Fibroblast of skin of left biceps (primary cell): ENCODE results near the gene TCF19.
"Not testable (repeated sequence)": the region's sequence is repeated elsewhere in the genome, so short reads cannot be mapped to it uniquely, and the experiment has no call there.

Experiments
- DNase-seq, 2 experiments: peaks; one replicate each; pipeline ENCODE4 v3.0.0-alpha.2; 2013; ENCODE audit warnings: low read depth in 2 of 2

TCF19 gene

GRCh38 chr6:31161216-31162126, 3.1 kb downstream of the TCF19 start:
- DNase-seq, result no peak

GRCh38 chr6:31162463-31163165, 4.2 kb downstream of the TCF19 start:
- DNase-seq, result no peak

GRCh38 chr6:31163922-31164321, 5.5 kb downstream of the TCF19 start:
- DNase-seq, result no peak

- DNase-seq, result not testable (repeated sequence)
Observed at GRCh38 chr6:31164475-31165063, 6.2 kb downstream of the TCF19 start.

- not testable (repeated sequence) for DNase-seq
Observed at GRCh38 chr6:31165064-31165832, 6.9 kb downstream of the TCF19 start.

GRCh38 chr6:31165986-31166385, 7.6 kb downstream of the TCF19 start:
- DNase-seq, result no peak

- DNase-seq, result no peak
Observed at GRCh38 chr6:31168606-31169005, 10.2 kb downstream of the TCF19 start.

- DNase-seq, result no peak
Observed at GRCh38 chr6:31169123-31169857, 10.9 kb downstream of the TCF19 start.

GRCh38 chr6:31169858-31170599, 11.6 kb downstream of the TCF19 start:
- DNase-seq, result not testable (repeated sequence)

- DNase-seq, result no peak
Observed at GRCh38 chr6:31170600-31170881, 12.2 kb downstream of the TCF19 start, which contains the start of gene POU5F1. TSS of gene POU5F1 (minus strand) at chr6:31170682. CDS start at chr6:31170620, 62 bp downstream.

GRCh38 chr6:31170987-31171671, 12.7 kb downstream of the TCF19 start:
- DNase-seq, result no peak

GRCh38 chr6:31171931-31172905, 13.8 kb downstream of the TCF19 start:
- no peak for DNase-seq

GRCh38 chr6:31172973-31173384, 14.6 kb downstream of the TCF19 start:
- no peak for DNase-seq

GRCh38 chr6:31173406-31173805, 15.0 kb downstream of the TCF19 start:
- DNase-seq, result no peak

- DNase-seq, result no peak
Observed at GRCh38 chr6:31174378-31174777, 16.0 kb downstream of the TCF19 start.

GRCh38 chr6:31175971-31176370, 17.6 kb downstream of the TCF19 start:
- peak; percentile 50 for DNase-seq

- DNase-seq, result no peak
Observed at GRCh38 chr6:31178143-31179041, 20.0 kb downstream of the TCF19 start.

- no peak for DNase-seq
Observed at GRCh38 chr6:31179042-31179386, 20.6 kb downstream of the TCF19 start.
